HG02970 (cell line): ENCODE measurements around the gene NLRC5.
"Not testable (repeated sequence)": the region's sequence is repeated elsewhere in the genome, so short reads cannot be mapped to it uniquely, and the experiment has no call there.

Experiments
- ATAC-seq: cut with Tn5 transposase; IDR thresholded peaks from one replicate; pipeline ENCODE4 v1.9.1; 2021; ENCODE audit warnings: mild to moderate bottlenecking, moderate library complexity, moderate number of reproducible peaks; ENCODE audit not compliant: unreplicated experiment, low FRiP score

Gene NLRC5

DNA sequence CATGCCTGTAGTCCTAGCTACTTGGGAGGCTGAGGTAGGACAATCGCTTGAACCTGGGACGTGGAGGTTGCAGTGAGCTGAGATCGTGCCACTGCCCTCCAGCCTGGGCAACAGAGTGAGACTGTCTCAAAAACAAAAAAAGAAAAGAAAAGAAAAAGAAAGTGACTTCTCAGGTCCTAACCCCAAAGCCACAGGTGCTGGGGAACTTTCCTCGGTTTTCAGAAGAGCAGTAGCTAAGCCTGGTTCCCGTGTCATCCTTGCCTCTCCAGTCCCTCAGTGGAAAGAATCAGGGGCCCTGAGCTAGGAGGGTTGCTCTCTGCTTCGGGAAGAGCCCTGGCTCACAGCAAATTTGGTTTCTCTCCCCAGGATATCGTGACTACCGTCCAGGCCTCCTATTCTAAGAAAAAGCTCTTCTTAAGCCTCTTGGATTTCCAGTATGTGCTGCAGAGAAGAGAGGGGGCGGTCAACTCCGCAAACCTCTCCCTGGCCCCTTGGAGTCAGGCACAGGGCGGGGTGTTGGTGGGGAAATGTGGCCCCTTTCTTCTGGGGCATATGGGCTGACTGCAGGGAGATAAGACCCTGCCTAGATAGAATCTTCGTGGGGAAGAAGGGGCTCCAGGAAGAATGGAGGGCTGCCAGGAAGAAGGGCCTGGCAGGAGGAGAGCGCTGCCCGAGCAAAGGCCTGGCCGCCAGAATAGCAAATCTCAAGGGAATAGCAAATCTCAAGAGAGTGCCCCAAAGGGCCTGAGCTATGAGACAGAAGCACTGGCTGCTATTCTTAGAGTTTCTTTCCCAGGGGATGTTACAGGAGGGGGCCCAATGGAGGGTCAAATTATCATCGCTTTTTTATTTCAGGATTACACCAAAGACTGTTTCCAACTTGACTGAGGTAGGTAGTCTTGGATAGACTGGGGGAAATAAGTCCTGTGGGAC lies 8.3 kb upstream of the NLRC5 start:
- no peak for ATAC-seq

DNA sequence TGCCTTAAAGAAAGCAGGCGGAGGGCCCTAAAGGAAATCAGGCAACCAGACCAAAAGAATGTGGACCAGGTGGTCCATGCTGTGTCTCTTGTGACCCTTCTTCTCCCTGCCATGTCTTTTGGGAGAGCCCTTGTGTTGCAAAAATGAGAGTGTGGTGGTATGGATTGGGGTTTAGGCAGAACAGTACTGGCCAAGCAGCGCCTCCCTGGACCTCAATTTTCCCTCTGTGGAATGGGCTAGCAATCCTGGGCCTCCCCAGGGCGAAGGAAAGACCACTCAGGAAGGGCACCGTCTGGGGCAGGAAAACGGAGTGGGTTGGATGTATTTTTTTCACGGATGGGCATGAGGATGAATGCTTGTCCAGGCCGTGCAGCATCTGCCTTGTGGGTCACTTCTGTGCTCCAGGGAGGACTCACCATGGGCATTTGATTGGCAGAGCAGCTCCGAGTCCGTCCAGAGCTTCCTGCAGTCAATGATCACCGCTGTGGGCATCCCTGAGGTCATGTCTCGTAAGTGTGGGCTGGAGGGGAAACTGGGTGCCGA lies 7.6 kb upstream of the NLRC5 start:
- ATAC-seq, result no peak

DNA sequence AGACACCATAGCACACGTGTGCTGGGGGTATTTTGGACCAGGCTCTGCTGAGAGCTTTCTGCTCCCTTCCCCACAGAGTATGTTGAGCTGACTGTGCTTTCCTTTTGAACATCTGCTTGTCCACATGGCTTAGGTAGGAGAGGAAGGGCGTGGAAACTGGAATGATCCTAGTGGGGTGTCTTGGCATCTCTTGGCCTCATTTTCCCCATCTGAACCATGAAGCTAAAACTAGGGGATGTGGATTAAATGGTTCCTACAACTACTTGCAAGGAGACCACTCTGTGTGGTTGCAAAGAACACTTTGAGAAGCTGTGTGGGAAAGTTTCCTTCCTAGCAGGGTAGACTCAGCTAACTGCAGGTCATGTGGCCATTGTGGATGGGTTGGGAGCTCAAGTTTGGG lies 6.7 kb upstream of the NLRC5 start:
- ATAC-seq, result no peak

DNA sequence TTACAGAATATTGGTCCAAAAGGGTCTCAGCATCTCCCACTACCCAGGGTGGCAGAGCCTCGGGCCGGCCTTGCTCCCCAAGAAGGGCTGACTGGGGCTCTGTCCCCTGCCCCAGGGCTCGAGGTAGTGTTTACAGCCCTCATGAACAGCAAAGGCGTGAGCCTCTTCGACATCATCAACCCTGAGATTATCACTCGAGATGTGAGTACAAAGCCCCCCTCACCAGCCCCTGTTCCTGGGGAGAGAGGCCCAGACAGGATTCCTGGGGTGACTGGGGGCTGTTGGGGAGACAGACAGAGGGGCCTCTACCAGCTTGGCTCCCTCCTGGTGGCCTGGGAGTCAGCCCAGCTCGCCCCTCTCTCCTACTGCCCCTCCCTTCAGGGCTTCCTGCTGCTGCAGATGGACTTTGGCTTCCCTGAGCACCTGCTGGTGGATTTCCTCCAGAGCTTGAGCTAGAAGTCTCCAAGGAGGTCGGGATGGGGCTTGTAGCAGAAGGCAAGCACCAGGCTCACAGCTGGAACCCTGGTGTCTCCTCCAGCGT lies 6.1 kb upstream of the NLRC5 start:
- no peak for ATAC-seq

DNA sequence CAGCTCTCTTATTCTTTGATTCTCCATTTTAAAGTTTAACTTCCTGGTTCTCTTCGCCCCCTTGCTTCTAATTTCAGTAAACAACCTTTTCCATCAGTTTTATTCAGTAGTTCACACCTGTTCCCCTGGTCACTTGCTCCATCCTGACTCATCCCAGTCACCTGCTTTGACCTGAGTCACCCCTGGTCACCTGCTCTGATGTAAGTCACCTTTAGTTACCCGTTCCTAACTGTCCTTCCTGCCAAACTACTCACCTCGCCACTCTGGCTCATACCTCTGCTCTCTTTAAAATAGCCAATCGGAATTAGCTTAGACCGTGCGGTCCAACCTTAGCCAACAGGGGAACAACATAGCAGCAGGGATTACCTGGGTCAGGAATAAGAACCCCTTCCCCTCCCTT lies 4.7 kb upstream of the NLRC5 start:
- no peak for ATAC-seq

DNA sequence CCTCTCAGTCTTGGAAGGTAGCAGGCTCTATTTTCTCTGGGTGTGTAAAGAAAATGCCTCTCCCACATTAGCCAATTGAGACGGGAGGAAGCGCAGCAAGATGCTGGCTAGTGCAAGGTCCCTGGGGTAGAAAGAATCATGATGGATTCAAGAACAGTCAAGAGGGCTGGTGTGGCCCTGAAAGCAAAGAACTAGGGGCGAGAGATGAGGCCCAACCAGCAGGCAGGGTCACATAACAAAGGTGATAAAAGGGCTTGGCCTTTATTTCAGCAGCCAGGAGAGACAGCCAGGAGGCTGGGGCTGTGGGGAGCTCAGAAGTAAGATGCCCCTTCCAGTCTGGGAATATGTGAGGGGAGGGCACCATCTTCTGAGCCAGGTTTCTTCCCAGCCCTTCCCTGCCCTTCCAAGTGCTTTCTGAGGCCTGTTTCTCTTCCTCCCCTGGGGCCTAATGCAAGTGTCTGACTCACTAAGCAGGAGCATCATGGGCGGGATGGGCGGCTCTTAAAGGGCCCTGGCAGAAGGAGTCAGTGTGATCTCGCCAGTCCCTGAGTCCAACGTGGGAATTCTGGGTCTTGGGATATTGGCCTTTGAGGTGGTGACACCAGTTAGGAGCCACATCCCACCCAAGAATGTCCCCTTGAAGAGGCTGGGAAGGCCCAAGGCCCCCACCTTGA lies 3.9 kb upstream of the NLRC5 start:
- no peak for ATAC-seq

DNA sequence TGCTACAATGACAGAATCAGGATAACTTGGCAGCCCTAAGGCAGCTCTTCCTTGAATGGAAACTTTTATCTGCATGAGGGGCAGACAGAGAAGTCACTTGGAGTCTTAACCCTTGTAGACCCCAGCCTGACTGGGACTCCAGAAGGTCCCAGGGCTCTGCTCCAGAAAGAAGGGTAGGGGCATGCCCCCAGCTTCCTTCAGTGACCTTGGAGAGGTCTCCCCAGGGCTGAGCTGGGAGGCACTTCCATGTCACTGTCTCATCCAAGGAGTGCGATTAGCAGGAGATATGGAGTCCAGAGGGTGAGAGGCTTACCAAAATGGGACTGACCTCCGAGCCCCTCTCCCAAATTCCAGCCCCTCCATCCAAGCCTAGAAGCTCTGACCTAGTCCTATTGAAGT lies 3.4 kb upstream of the NLRC5 start:
- no peak for ATAC-seq

DNA sequence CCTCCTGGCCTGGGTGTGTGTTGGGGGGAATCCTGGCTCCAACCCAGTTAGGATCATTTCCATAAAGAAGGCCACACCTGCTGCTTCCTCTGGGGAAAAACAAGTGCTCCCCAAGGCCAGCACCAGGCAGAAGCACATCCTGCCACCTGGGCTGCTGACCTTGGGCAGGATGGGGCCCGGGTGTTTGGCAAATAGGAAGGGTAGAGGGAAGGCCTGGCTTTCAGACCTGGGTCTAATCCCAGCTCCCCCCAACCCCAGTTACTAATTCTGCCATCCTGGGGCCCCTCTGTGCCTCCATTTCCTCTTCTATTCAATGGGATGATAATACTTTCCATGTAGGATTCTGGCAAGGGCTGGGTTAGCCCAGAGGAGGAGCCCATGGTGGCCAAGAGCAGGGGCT lies 3.0 kb upstream of the NLRC5 start:
- no peak for ATAC-seq

DNA sequence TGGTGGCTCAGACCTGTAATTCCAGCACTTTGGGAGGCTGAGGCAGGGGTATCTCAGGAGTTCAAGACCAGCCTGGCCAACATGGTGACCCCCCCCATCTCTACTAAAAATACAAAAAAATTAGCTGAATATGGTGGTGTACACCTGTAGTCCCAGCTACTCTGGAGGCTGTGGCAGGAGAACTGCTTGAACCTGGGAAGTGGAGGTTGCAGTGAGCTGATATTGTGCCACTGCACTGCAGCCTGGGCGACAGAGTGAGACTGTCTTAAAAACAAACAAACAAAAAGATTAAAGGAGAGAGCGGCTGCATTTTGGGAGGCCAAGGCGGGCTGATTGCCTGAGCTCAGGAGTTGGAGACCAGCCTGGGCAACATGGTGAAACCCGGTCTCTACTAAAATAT lies 2.4 kb upstream of the NLRC5 start:
- ATAC-seq, result not testable (repeated sequence)

DNA sequence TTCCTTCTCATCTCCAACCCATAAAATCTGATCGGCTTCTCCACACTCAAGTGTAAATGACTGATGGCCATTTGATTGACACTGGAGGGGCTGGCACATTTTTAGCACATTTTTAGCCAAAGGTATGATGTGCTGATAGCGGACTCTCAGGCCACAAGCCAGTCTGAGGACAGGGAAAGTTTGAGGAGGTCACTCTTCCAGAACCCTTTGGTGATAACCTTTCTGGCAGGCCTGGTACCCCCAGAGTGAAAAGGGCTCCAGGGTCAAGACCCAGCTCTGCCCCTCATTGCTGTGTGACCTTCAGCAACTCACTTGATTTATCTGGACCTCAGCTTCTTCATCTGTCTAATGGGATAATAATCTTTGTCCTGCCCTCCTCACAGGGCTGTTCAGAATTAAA lies 1.7 kb upstream of the NLRC5 start:
- no peak for ATAC-seq

DNA sequence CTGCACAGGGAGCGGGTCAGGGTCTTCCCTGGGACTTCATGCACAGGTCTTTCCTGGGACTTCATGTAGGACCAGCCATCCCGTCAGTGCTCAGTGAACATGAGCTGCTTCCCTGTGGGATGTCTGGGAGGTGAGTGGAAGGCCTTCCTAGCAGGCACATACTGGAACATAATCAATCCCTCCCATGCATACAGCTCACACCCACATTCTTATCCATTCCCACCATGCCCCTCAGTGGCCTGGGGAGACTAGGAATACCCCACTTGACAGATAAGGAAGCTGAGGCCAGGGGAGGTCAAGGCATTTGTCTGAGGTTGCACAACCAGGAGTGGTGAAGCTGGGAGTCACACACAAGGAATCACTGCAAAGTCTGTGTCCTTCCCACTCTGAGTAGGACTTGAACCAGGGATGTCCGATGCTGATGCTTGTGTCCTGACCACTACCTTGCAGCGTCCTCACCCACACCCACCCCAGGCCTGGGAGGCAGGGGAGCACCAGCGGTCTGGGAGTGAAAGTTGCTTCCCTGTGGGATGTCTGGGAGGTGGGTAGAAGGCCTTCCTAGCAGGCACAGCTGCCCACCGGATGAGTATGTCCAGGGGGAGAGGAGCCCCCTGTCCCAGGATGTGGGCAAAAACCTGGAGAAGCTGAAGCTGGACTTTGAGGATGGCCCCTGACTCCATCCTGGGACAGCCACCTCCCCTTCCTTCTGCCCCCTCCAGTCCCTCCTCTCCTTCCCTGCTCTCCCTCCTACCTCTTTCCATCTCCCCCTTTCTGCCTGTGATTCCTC lies 1.0 kb upstream of the NLRC5 start:
- ATAC-seq, result no peak

DNA sequence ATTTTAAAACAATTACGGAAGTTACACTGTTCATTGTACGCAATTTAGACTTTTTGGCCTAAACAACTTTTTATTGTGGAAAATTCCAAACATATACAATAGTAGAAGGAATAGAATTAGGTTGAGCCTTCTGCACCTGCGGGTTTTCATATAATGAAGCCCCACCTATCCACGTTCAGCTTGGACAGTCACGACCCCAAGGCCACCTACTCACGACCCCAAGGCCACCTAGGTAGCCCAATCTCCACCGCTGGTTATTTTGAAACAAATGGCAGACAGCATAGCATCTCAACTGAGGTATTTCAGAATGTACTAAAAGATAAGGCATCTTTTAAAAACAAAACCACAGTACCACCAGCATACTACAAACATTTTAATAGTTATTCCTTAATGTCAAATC lies 631 bp downstream of the NLRC5 start:
- ATAC-seq, result no peak

DNA sequence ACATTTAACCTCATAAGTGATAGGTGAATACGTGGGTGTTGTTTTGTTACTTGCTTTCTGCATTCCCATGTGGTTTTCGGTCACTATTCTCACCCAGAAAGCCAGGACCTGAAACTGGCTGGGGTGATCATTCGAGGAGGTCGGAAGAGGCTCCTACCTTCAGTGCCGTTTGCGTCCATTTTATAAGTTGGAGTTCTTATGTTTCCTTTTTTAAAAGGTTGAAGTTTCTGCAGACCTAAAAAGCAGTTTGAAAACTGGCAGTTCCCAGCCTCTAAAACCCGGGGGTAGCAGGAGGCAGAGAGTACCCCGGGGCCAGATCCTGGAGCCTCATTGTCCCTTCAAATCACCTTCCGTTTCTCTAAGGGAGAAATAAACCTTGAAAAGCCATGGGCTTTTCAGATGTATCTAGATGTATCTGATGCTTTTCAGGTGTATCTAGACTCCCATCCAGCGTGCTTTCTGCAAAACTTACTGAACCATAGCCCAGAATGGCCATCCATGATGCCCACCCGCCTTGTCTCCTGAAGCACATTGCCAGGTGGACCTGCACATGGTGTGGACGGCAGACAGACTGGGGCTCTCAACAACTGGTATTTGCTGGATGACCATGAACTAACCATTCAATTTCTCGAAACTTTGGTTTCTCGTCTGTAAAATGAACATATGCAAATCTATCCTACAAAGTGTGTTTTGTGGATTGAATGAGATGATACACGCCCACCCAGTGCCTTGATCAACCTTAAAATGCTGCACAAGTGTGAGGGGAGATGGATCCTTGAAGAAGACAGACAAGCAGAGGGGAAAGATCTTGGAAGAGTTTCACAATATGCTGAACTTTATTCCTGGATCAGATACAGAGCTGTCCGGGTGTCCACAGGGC lies 1.3 kb downstream of the NLRC5 start:
- no peak for ATAC-seq

DNA sequence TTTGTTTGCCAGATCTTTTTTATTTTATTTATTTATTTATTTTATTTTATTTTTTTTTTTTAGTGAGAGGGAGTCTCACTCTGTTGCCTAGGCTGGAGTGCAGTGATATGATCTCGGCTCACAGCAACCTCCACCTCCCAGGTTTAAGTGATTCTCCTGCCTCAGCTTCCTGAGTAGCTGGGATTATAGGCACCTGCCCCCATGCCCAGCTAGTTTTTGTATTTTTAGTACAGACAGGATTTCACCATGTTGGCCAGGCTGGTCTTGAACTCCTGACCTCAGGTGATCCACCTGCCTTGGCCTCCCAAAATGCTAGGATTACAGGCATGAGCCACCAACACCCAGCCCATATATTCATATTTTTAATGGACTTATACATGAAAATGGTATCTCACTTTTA lies 3.1 kb downstream of the NLRC5 start:
- not testable (repeated sequence) for ATAC-seq

DNA sequence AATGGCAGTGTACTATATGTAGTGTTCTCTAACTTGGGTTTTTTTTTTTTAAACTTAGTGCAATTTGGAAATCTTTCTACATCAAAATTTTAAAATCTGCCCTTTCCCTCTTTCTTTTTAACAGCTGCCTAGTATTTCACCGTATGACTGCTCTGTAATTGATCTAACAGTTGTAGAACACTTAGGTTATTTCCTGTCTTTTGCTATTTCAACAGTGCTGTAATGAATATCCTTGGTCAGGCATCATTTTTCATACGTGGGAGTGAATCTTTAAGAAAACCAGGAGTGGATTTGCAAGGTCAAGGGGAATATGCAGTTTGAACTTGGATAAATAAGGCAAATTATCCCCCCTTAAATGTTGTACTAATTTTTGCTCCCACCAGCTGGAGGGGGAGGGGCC lies 3.8 kb downstream of the NLRC5 start:
- ATAC-seq, result no peak

DNA sequence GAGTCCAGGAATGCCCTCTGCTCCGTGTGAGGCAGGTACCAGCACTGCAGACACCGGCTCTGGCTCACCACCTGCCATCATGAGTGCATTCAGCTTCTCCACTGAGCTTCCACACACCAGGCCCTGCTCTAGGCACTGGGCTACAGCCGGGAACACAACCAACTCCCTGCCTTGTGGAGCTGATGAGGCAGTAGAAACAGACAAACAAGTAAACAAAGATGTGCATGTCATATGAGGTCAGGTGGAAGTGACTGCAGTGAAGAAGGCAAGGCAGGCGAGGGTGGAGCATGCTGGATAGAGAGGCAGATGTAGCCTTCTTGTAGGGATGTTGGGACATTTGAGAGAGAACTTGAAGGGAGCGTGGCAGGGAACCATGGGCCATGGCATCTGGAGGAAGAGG lies 5.0 kb downstream of the NLRC5 start:
- no peak for ATAC-seq

DNA sequence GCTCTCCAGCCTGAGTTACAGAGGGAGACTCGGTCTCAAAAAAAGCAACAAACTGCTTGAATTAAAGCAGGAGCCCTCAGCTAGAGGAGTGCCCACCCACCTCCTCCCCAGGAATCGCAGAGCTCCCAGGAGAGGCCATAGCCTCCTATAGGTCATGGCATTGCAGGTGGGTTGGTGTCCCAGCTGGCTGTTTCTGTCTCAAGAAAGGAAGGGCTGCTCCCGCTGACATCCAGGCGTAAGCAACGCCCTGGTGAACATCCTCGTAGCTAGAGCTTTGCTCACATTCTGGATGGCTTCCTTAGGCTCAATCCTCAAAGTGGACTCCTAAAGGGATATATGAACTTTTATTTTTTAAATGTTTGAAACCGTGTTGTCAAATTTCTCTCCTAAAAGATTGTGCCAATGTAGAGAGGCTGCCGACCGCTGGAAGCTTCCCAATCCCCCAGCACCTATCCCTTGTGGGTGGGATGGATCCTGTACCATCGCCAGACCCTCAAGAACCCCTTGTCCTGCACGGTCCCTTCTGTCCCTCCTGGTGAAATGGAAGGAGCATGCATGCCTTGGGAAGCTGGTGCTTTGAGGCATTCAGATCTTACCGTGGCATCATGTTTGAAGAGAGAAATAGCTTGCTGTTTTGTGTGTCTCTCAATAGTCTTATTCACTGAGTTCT lies 5.9 kb downstream of the NLRC5 start:
- no peak for ATAC-seq

DNA sequence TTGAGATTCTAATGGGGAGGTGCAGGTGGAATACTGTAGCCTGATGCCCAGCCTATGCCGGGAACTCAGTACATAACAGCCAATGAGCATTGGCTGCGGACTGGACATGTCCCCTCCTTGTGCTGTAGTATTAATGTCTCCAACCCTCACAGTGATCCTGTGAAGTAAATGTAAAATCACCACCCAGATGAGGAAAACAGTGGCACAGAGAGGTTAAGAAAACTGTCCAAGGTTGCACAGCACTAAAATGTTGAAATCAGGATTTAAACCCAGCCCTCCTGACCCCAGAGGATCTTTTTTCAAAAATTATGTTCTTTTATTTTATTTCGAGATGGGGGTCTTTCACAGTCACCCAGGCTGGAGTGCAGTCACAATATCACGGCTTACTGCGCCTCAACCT lies 7.9 kb downstream of the NLRC5 start:
- ATAC-seq, result no peak

DNA sequence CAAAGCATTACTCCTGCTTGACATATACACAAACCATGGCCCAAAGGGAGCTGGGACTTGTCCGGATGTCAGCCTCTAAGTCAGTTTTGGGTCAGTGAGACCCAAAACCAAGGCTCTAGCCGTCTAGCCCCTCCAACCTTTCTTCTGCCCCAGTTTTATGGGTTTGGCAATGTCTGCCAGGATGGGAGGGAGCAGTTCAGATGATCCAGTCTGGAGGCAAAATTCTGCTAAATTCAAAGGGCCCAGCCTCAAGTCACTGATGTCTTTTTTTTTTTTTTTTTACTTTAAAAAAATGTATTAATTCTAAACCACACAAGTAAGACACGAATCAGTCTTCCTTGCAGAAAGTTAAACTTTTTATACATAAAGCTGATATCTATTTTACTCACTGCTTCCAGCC lies 8.6 kb downstream of the NLRC5 start:
- ATAC-seq, result no peak
